Effector memory CD4-positive, alpha-beta T cell (primary cell): ENCODE data around the gene ZNRF3.

Experiments
- DNase-seq, 3 donors: peaks; one replicate each; pipeline ENCODE4 v3.0.0-alpha.2; 2020
- H3K27ac ChIP-seq: 2 replicates; pipeline ENCODE4 v1.7.0; 2013; ENCODE audit warnings: mild to moderate bottlenecking, low read length, moderate library complexity; ENCODE audit not compliant: insufficient read depth, poor library complexity, severe bottlenecking
- H3K27me3 ChIP-seq: replicated peaks from 2 replicates; pipeline ENCODE4 v1.7.0; 2013; ENCODE audit warnings: mild to moderate bottlenecking, low read length; ENCODE audit not compliant: insufficient read depth, control insufficient read depth, poor library complexity, severe bottlenecking
- H3K36me3 ChIP-seq: 2 replicates; pipeline ENCODE4 v1.7.0; 2013; ENCODE audit warnings: mild to moderate bottlenecking, low read length, moderate library complexity; ENCODE audit not compliant: control insufficient read depth, insufficient read depth
- H3K4me1 ChIP-seq: 2 replicates; pipeline ENCODE4 v1.7.0; 2013; ENCODE audit warnings: low read length, mild to moderate bottlenecking; ENCODE audit not compliant: control insufficient read depth, insufficient read depth, poor library complexity, severe bottlenecking
- H3K4me3 ChIP-seq: 2 replicates; pipeline ENCODE4 v1.7.0; 2013; ENCODE audit warnings: low read length, low read depth, mild to moderate bottlenecking; ENCODE audit not compliant: insufficient read depth, poor library complexity, severe bottlenecking
- H3K9me3 ChIP-seq: 2 replicates; pipeline ENCODE4 v1.7.0; 2013; ENCODE audit warnings: mild to moderate bottlenecking, low read length, moderate library complexity; ENCODE audit not compliant: control insufficient read depth

The ZNRF3 gene

GRCh38 chr22:29092243-29092642 is 208.9 kb downstream of the ZNRF3 start:
- Histone ChIP-seq H3K27me3 (no peaks in the 10 kb centered on the region), H3K9me3 (no peaks in the 10 kb centered on the region), H3K4me3 (no peak overlapping the region), H3K4me1 (no peaks in the 10 kb centered on the region), H3K27ac (no peak overlapping the region), H3K36me3 (no peaks in the 10 kb centered on the region)
- no peak for DNase-seq

GRCh38 chr22:29093030-29093429 is 209.7 kb downstream of the ZNRF3 start:
- no peak overlapping the region for H3K4me3 ChIP-seq
- no peak for DNase-seq
- no peaks in the 10 kb centered on the region for H3K27me3 ChIP-seq
- no peak overlapping the region for H3K27ac ChIP-seq
- H3K9me3 ChIP-seq = no peaks in the 10 kb centered on the region
- H3K4me1 ChIP-seq = no peaks in the 10 kb centered on the region
- H3K36me3 ChIP-seq = no peaks in the 10 kb centered on the region

GRCh38 chr22:29093501-29094300 is 210.3 kb downstream of the ZNRF3 start:
- DNase-seq = no peak
- H3K9me3 ChIP-seq = no peaks in the 10 kb centered on the region
- H3K27ac ChIP-seq = no peak overlapping the region

GRCh38 chr22:29095459-29095858 is 212.1 kb downstream of the ZNRF3 start:
- DNase-seq = no peak
- no peaks in the 10 kb centered on the region for H3K36me3 ChIP-seq
- no peaks in the 10 kb centered on the region for H3K27me3 ChIP-seq
- H3K4me3 ChIP-seq = no peak overlapping the region
- H3K4me1 ChIP-seq = no peaks in the 10 kb centered on the region
- no peaks in the 10 kb centered on the region for H3K9me3 ChIP-seq
- H3K27ac ChIP-seq = no peak overlapping the region

More at GRCh38 chr22:29093501-29094300, 210.3 kb downstream of the ZNRF3 start:
- Histone ChIP-seq H3K36me3 (no peaks in the 10 kb centered on the region), H3K27me3 (no peaks in the 10 kb centered on the region), H3K4me1 (no peaks in the 10 kb centered on the region), H3K4me3 (no peak overlapping the region)

GRCh38 chr22:29096736-29097669 is 213.6 kb downstream of the ZNRF3 start:
- Histone ChIP-seq H3K36me3 (no peaks in the 10 kb centered on the region), H3K4me1 (no peaks in the 10 kb centered on the region), H3K27ac (no peak overlapping the region), H3K27me3 (no peaks in the 10 kb centered on the region), H3K4me3 (no peak overlapping the region), H3K9me3 (no peaks in the 10 kb centered on the region)
- no peak for DNase-seq

GRCh38 chr22:29098296-29098695 is 214.9 kb downstream of the ZNRF3 start:
- Histone ChIP-seq H3K27me3 (no peaks in the 10 kb centered on the region), H3K36me3 (no peaks in the 10 kb centered on the region), H3K27ac (no peak overlapping the region), H3K4me3 (no peak overlapping the region), H3K4me1 (no peaks in the 10 kb centered on the region), H3K9me3 (no peaks in the 10 kb centered on the region)
- no peak for DNase-seq

GRCh38 chr22:29102300-29102699 is 218.9 kb downstream of the ZNRF3 start:
- Histone ChIP-seq H3K4me1 (no peaks in the 10 kb centered on the region), H3K4me3 (no peak overlapping the region), H3K27me3 (no peaks in the 10 kb centered on the region), H3K9me3 (no peaks in the 10 kb centered on the region), H3K36me3 (no peaks in the 10 kb centered on the region), H3K27ac (no peak overlapping the region)
- DNase-seq = no peak

- DNase-seq = no peak
- no peak overlapping the region for H3K27ac ChIP-seq
- H3K4me3 ChIP-seq = no peak overlapping the region
Observed at GRCh38 chr22:29103121-29103520, 219.7 kb downstream of the ZNRF3 start.

GRCh38 chr22:29105468-29105867 is 222.1 kb downstream of the ZNRF3 start:
- no peak overlapping the region for H3K4me3 ChIP-seq
- no peaks in the 10 kb centered on the region for H3K36me3 ChIP-seq
- no peaks in the 10 kb centered on the region for H3K27me3 ChIP-seq
- no peaks in the 10 kb centered on the region for H3K4me1 ChIP-seq
- no peaks in the 10 kb centered on the region for H3K9me3 ChIP-seq
- DNase-seq = no peak
- H3K27ac ChIP-seq = no peak overlapping the region

More at GRCh38 chr22:29103121-29103520, 219.7 kb downstream of the ZNRF3 start:
- Histone ChIP-seq H3K9me3 (no peaks in the 10 kb centered on the region), H3K27me3 (no peaks in the 10 kb centered on the region), H3K36me3 (no peaks in the 10 kb centered on the region), H3K4me1 (no peaks in the 10 kb centered on the region)

- Histone ChIP-seq H3K36me3 (no peaks in the 10 kb centered on the region), H3K4me3 (no peak overlapping the region), H3K9me3 (no peaks in the 10 kb centered on the region), H3K4me1 (no peaks in the 10 kb centered on the region), H3K27ac (no peak overlapping the region), H3K27me3 (no peaks in the 10 kb centered on the region)
- no peak for DNase-seq
Observed at GRCh38 chr22:29106839-29107238, 223.5 kb downstream of the ZNRF3 start.
